ENCODE results near the gene RSRC1.
"Not testable (repeated sequence)": the region's sequence is repeated elsewhere in the genome, so short reads cannot be mapped to it uniquely, and the experiment has no call there.

Gene RSRC1

GRCh38 chr3:158101335-158102241, 8.3 kb upstream of the RSRC1 start:
- no peak for DNase-seq

- DNase-seq, result no peak
Observed at GRCh38 chr3:158102242-158103080, 7.4 kb upstream of the RSRC1 start.

- no peak for DNase-seq
Observed at GRCh38 chr3:158103081-158103886, 6.6 kb upstream of the RSRC1 start.

- DNase-seq, result no peak
Observed at GRCh38 chr3:158103887-158104327, 6.0 kb upstream of the RSRC1 start.

GRCh38 chr3:158104431-158104921, 5.4 kb upstream of the RSRC1 start:
- no peak for DNase-seq

GRCh38 chr3:158105119-158105709, 4.7 kb upstream of the RSRC1 start:
- DNase-seq, result peak; percentile 58

GRCh38 chr3:158105710-158106253, 4.1 kb upstream of the RSRC1 start:
- DNase-seq, result peak; percentile 66

- peak; percentile 78 for DNase-seq
Observed at GRCh38 chr3:158106766-158107471, 3.0 kb upstream of the RSRC1 start.

- DNase-seq, result peak; percentile 81
Observed at GRCh38 chr3:158107605-158108444, 2.1 kb upstream of the RSRC1 start.

GRCh38 chr3:158108445-158108985, 1.4 kb upstream of the RSRC1 start:
- peak; percentile 2 for DNase-seq

GRCh38 chr3:158109295-158109803, 540 bp upstream of the RSRC1 start:
- no peak for DNase-seq

- DNase-seq, result peak; percentile 79
Observed at GRCh38 chr3:158110658-158111018, 749 bp downstream of the RSRC1 start.

GRCh38 chr3:158111861-158112260, 2.0 kb downstream of the RSRC1 start:
- peak; percentile 12 for DNase-seq

GRCh38 chr3:158113595-158113994, 3.7 kb downstream of the RSRC1 start:
- DNase-seq, result not testable (repeated sequence)

GRCh38 chr3:158120330-158120729, 10.4 kb downstream of the RSRC1 start:
- DNase-seq, result no peak

- DNase-seq, result no peak
Observed at GRCh38 chr3:158121295-158121694, 11.4 kb downstream of the RSRC1 start.

- DNase-seq, result not testable (repeated sequence)
Observed at GRCh38 chr3:158122721-158123120, 12.8 kb downstream of the RSRC1 start.

- peak; percentile 70 for DNase-seq
Observed at GRCh38 chr3:158127250-158128219, 17.6 kb downstream of the RSRC1 start.

GRCh38 chr3:158128755-158129154, 18.9 kb downstream of the RSRC1 start:
- DNase-seq, result no peak

Data from DMS53 (cell line).